Measurements from ENCODE around the gene ARID4B. TPM values are rescaled to one million over a fixed set of nuclear protein-coding genes. Genes with fewer than 3 reads are reported as not detected.
"Not testable (repeated sequence)": the region's sequence is repeated elsewhere in the genome, so short reads cannot be mapped to it uniquely, and the experiment has no call there.

ARID4B gene
- total RNA-seq, 1 experiment from 2014 or later, result 16.8 TPM

GRCh38 chr1:235270625-235271024, 57.4 kb downstream of the ARID4B start:
- no peak overlapping the region for H3K4me2 ChIP-seq (ENCODE audit: low read length)
- H3K27ac ChIP-seq (ENCODE audit: low read length), result no peak overlapping the region
- ChIA-PET CTCF (no interaction called here), POLR2A (ENCODE audit: unreplicated experiment) (no interaction called here)
- H3K4me3 ChIP-seq (ENCODE audit: low read length), result no peak overlapping the region
- no peak overlapping the region for H2AFZ ChIP-seq (ENCODE audit: low read length)
- H3K9me2 ChIP-seq (replicated peaks; ENCODE audit: low read length), result no peaks in the 10 kb centered on the region
- DNase-seq (no peak), ATAC-seq (no peak)
- intact Hi-C loops (cut with micrococcal nuclease), result no loop called here
- H3K4me1 ChIP-seq (ENCODE audit: insufficient read depth, low read length), result no peaks in the 10 kb centered on the region
- no peaks in the 10 kb centered on the region for H3K27me3 ChIP-seq (ENCODE audit: low read length)
- no peaks in the 10 kb centered on the region for H3K36me3 ChIP-seq (ENCODE audit: low read depth, low read length)
- no peak overlapping the region for H3K9ac ChIP-seq (ENCODE audit: low read length)
- no peaks in the 10 kb centered on the region for H3F3A ChIP-seq (ENCODE audit: low read length, unreplicated experiment)
- H4K20me1 ChIP-seq (ENCODE audit: low read length), result no peaks in the 10 kb centered on the region
- H3K79me2 ChIP-seq (ENCODE audit: low read length), result peaks cover 83% of the 10 kb centered on the region
- TF ChIP-seq, protein P1, sequence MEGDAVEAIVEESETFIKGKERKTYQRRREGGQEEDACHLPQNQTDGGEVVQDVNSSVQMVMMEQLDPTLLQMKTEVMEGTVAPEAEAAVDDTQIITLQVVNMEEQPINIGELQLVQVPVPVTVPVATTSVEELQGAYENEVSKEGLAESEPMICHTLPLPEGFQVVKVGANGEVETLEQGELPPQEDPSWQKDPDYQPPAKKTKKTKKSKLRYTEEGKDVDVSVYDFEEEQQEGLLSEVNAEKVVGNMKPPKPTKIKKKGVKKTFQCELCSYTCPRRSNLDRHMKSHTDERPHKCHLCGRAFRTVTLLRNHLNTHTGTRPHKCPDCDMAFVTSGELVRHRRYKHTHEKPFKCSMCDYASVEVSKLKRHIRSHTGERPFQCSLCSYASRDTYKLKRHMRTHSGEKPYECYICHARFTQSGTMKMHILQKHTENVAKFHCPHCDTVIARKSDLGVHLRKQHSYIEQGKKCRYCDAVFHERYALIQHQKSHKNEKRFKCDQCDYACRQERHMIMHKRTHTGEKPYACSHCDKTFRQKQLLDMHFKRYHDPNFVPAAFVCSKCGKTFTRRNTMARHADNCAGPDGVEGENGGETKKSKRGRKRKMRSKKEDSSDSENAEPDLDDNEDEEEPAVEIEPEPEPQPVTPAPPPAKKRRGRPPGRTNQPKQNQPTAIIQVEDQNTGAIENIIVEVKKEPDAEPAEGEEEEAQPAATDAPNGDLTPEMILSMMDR (conservative IDR thresholded peaks at IDR 0.05; ENCODE audit: low read depth, low read length), result no peak
- TF ChIP-seq EZH2phosphoT487 (IDR thresholded peaks at IDR 0.05; ENCODE audit: borderline replicate concordance, low read length) (no peak), EZH2 (IDR thresholded peaks at IDR 0.05; ENCODE audit: low read length, unreplicated experiment) (no peak)
- no TSS peak for BruUV-seq (replicated peaks)
- no peaks in the 10 kb centered on the region for H3K9me3 ChIP-seq (ENCODE audit: low read length)

DNA sequence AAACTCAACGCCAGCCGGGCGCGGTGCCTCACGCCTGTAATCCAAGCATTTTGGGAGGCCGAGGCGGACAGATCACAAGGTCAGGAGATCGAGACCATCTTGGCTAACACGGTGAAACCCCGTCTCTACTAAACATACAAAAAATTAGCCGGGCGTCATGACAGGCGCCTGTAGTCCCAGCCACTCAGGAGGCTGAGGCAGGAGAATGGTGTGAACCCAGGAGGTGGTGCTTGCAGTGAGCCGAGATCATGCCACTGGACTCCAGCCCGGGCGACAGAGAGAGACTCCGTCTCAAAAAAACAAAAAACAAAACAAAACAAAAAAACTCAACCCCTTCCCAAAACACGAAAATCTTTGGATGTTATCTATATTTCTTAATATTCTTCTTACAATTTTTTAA, 58.0 kb downstream of the ARID4B start:
- H3K79me2 ChIP-seq (ENCODE audit: low read length), result peaks cover 81% of the 10 kb centered on the region
- ATAC-seq; H3K4me1 ChIP-seq (ENCODE audit: insufficient read depth, low read length); H3K4me3 ChIP-seq (ENCODE audit: low read length); intact Hi-C loops (cut with micrococcal nuclease); CTCF ChIA-PET; H3K4me2 ChIP-seq (ENCODE audit: low read length); H3K9me3 ChIP-seq (ENCODE audit: low read length); H3K27me3 ChIP-seq (ENCODE audit: low read length); H3K9me2 ChIP-seq (replicated peaks; ENCODE audit: low read length); H3K36me3 ChIP-seq (ENCODE audit: low read depth, low read length); BruUV-seq (replicated peaks); POLR2A ChIA-PET (ENCODE audit: unreplicated experiment); H3K9ac ChIP-seq (ENCODE audit: low read length); H2AFZ ChIP-seq (ENCODE audit: low read length); H3K27ac ChIP-seq (ENCODE audit: low read length); H3F3A ChIP-seq (ENCODE audit: low read length, unreplicated experiment); H4K20me1 ChIP-seq (ENCODE audit: low read length); DNase-seq: not testable (repeated sequence)

- Histone ChIP-seq H3K4me2 (ENCODE audit: low read length) (no peak overlapping the region), H3K9me2 (replicated peaks; ENCODE audit: low read length) (no peaks in the 10 kb centered on the region), H3K27ac (ENCODE audit: low read length) (no peak overlapping the region), H3K4me1 (ENCODE audit: insufficient read depth, low read length) (no peaks in the 10 kb centered on the region), H3K79me2 (ENCODE audit: low read length) (peaks cover 80% of the 10 kb centered on the region), H3K4me3 (ENCODE audit: low read length) (no peak overlapping the region), H3K36me3 (ENCODE audit: low read depth, low read length) (no peaks in the 10 kb centered on the region), H3F3A (ENCODE audit: low read length, unreplicated experiment) (no peaks in the 10 kb centered on the region), H3K9ac (ENCODE audit: low read length) (no peak overlapping the region), H3K9me3 (ENCODE audit: low read length) (no peaks in the 10 kb centered on the region), H4K20me1 (ENCODE audit: low read length) (no peaks in the 10 kb centered on the region), H2AFZ (ENCODE audit: low read length) (no peak overlapping the region), H3K27me3 (ENCODE audit: low read length) (no peaks in the 10 kb centered on the region)
- ChIA-PET POLR2A (ENCODE audit: unreplicated experiment) (no interaction called here), CTCF (no interaction called here)
- no peak for TF ChIP-seq EZH2phosphoT487 (IDR thresholded peaks at IDR 0.05; ENCODE audit: borderline replicate concordance, low read length)
- TF ChIP-seq, protein P1 (conservative IDR thresholded peaks at IDR 0.05; ENCODE audit: low read depth, low read length), result no peak
- TF ChIP-seq EZH2 (IDR thresholded peaks at IDR 0.05; ENCODE audit: low read length, unreplicated experiment), result no peak
- intact Hi-C loops (cut with micrococcal nuclease), result no loop called here
- no TSS peak for BruUV-seq (replicated peaks)
- DNase-seq, result no peak
- ATAC-seq, result no peak
These were observed 59.4 kb downstream of the ARID4B start for GRCh38 chr1:235268379-235269125.
